ENCODE data around the gene GRM7. TPM values are rescaled to one million over a fixed set of nuclear protein-coding genes. Genes with fewer than 3 reads are reported as not detected.

Gene GRM7
- total RNA-seq, 2 experiments from 2014 or later, result not detected

- no TSS peak for BruUV-seq (replicated peaks)
- DNase-seq (ENCODE audit: low spot score), result no peak
- Histone ChIP-seq H3K4me1 (ENCODE audit: insufficient read depth, low read length, poor library complexity, severe bottlenecking) (no peaks in the 10 kb centered on the region), H3K36me3 (ENCODE audit: insufficient read depth, low read length) (no peaks in the 10 kb centered on the region), H4K20me1 (ENCODE audit: insufficient read depth, low read length) (no peaks in the 10 kb centered on the region), H3K79me2 (ENCODE audit: insufficient read depth, low read depth, low read length) (no peaks in the 10 kb centered on the region), H2AFZ (ENCODE audit: low read length) (no peak overlapping the region), H3K9me2 (ENCODE audit: insufficient read depth, low read length) (no peaks in the 10 kb centered on the region), H3K27ac (ENCODE audit: low read depth, low read length, poor library complexity, severe bottlenecking) (no peak overlapping the region), H3K4me3 (ENCODE audit: low read depth, low read length, poor library complexity, severe bottlenecking) (no peak overlapping the region), H3K9me3 (ENCODE audit: low read length) (no peaks in the 10 kb centered on the region; the same call in 1 of the 2 replicates), H3K4me2 (ENCODE audit: low read length) (no peak overlapping the region)
- no peak for TF ChIP-seq EZH2phosphoT487 (IDR thresholded peaks at IDR 0.05; ENCODE audit: borderline replicate concordance, low read depth, low read length)
- TF ChIP-seq CTCF (conservative IDR thresholded peaks at IDR 0.05; ENCODE audit: low read length), result no peak
- POLR2A ChIA-PET, result no interaction called here
- intact Hi-C loops (cut with micrococcal nuclease; ENCODE audit: unreplicated experiment), result no loop called here
- CTCF ChIA-PET (ENCODE audit: unreplicated experiment), result no interaction called here
These were observed 891.1 kb downstream of the GRM7 start for GRCh38 chr3:7752005-7752404.

DNA sequence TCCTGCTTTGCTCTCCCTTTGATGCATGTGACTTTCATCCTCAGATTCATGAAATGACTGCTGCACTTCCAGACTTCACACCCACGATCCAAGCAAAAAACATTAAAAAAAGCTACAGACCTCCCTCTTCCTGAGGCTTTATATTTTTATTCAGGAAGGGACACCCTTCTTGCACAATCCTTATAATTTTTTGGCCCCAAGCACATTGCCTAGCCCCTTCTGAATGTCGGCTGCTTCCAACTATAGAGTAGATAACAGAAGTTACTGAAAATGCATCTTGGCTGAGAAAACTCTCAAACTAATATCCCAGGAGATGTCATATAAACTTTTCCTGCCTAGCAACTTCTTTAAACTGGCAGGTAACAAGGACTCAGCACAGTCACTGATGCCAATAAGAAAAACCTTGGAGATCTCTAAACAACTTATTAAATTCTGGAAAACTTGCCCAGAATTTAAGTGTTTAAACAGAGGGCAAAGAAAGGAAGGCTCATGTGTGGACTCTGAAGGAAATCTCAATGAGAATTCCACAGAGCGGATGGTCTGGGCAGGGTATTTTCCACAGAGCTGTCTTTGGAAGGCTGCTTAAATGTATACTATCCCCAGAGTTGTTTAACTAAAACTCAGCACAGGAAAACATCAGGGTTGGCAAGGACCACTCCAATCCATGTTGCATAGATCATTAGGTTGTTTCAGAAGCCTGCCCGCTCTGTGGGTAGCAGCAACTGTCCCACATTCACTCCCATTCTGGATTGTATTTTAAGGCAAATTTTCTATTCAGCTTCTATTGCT lies 893.9 kb downstream of the GRM7 start:
- Histone ChIP-seq H3K27ac (ENCODE audit: low read depth, low read length, poor library complexity, severe bottlenecking) (no peak overlapping the region), H3K4me2 (ENCODE audit: low read length) (no peak overlapping the region), H4K20me1 (ENCODE audit: insufficient read depth, low read length) (no peaks in the 10 kb centered on the region), H3K79me2 (ENCODE audit: insufficient read depth, low read depth, low read length) (no peaks in the 10 kb centered on the region), H3K4me1 (ENCODE audit: insufficient read depth, low read length, poor library complexity, severe bottlenecking) (no peaks in the 10 kb centered on the region), H3K9me3 (ENCODE audit: low read length) (no peaks in the 10 kb centered on the region; the same call in 1 of the 2 replicates), H3K4me3 (ENCODE audit: low read depth, low read length, poor library complexity, severe bottlenecking) (no peak overlapping the region), H3K9me2 (ENCODE audit: insufficient read depth, low read length) (no peaks in the 10 kb centered on the region), H3K36me3 (ENCODE audit: insufficient read depth, low read length) (no peaks in the 10 kb centered on the region), H2AFZ (ENCODE audit: low read length) (no peak overlapping the region)
- DNase-seq (ENCODE audit: low spot score), result no peak
- ChIA-PET CTCF (ENCODE audit: unreplicated experiment) (no interaction called here), POLR2A (interaction anchor here (0.6 kb wide), 1 partner anchor 41 kb away, joined by 6 read pairs; no protein-coding TSS in a partner anchor)
- BruUV-seq (replicated peaks), result no TSS peak
- intact Hi-C loops (cut with micrococcal nuclease; ENCODE audit: unreplicated experiment), result no loop called here
- TF ChIP-seq EZH2phosphoT487 (IDR thresholded peaks at IDR 0.05; ENCODE audit: borderline replicate concordance, low read depth, low read length) (no peak), CTCF (conservative IDR thresholded peaks at IDR 0.05; ENCODE audit: low read length) (no peak)

- CTCF ChIA-PET (ENCODE audit: unreplicated experiment), result no interaction called here
- Histone ChIP-seq H3K9me2 (ENCODE audit: insufficient read depth, low read length) (no peaks in the 10 kb centered on the region), H3K27ac (ENCODE audit: low read depth, low read length, poor library complexity, severe bottlenecking) (no peak overlapping the region), H3K4me3 (ENCODE audit: low read depth, low read length, poor library complexity, severe bottlenecking) (no peak overlapping the region), H2AFZ (ENCODE audit: low read length) (no peak overlapping the region), H3K79me2 (ENCODE audit: insufficient read depth, low read depth, low read length) (no peaks in the 10 kb centered on the region), H3K4me2 (ENCODE audit: low read length) (no peak overlapping the region), H3K4me1 (ENCODE audit: insufficient read depth, low read length, poor library complexity, severe bottlenecking) (no peaks in the 10 kb centered on the region), H3K9me3 (ENCODE audit: low read length) (no peaks in the 10 kb centered on the region), H4K20me1 (ENCODE audit: insufficient read depth, low read length) (no peaks in the 10 kb centered on the region), H3K36me3 (ENCODE audit: insufficient read depth, low read length) (no peaks in the 10 kb centered on the region)
- no peak for DNase-seq (ENCODE audit: low spot score)
- no peak for TF ChIP-seq CTCF (conservative IDR thresholded peaks at IDR 0.05; ENCODE audit: low read length)
- no peak for TF ChIP-seq EZH2phosphoT487 (IDR thresholded peaks at IDR 0.05; ENCODE audit: borderline replicate concordance, low read depth, low read length)
- BruUV-seq (replicated peaks), result no TSS peak
- intact Hi-C loops (cut with micrococcal nuclease; ENCODE audit: unreplicated experiment), result no loop called here
- POLR2A ChIA-PET, result no interaction called here
These were observed 898.7 kb downstream of the GRM7 start for GRCh38 chr3:7759630-7760029.
